MCF 10A (cell line): ENCODE measurements around the gene CHST3. TPM values are rescaled to one million over a fixed set of nuclear protein-coding genes. Genes with fewer than 3 reads are reported as not detected.

ENCODE experiments used
- BruUV-seq: library from RNA; stranded (reverse); fragments of 400-500 nt; replicated peaks from 2 replicates; lab custom pipeline; 2021; lab: Mats Ljungman, UMichigan
- CTCF ChIA-PET: fragments of 300-600 bp; sonication (Branson Sonifier 250); formaldehyde crosslinking; extraction: SDS; loops from one replicate; lab custom pipeline; 2021; ENCODE audit warnings: antibody characterized with exemption, inconsistent platforms; lab: Yijun Ruan, JAX
- POLR2A ChIA-PET: fragments of 300-600, 350-650 bp; sonication (Branson Sonifier 250); formaldehyde crosslinking; extraction: SDS; loops from one replicate; lab custom pipeline; 2020; ENCODE audit warnings: antibody characterized with exemption, inconsistent platforms; lab: Yijun Ruan, JAX
- DNase-seq: peaks from one replicate; pipeline ENCODE4 v3.0.0-alpha.2; 2018; ENCODE audit not compliant: unreplicated experiment
- H3K27ac Mint-ChIP-seq: one replicate; pipeline ENCODE4 v1.8.0; 2022; ENCODE audit warnings: mild to moderate bottlenecking, low read depth, mixed read lengths; ENCODE audit not compliant: unreplicated experiment
- H3K27me3 Mint-ChIP-seq: one replicate; pipeline ENCODE4 v1.8.0; 2022; ENCODE audit warnings: mixed read lengths; ENCODE audit not compliant: insufficient read depth, unreplicated experiment
- H3K36me3 Mint-ChIP-seq: one replicate; pipeline ENCODE4 v1.8.0; 2022; ENCODE audit warnings: mild to moderate bottlenecking, moderate library complexity, mixed read lengths; ENCODE audit not compliant: insufficient read depth, unreplicated experiment
- H3K4me1 Mint-ChIP-seq: one replicate; pipeline ENCODE4 v1.8.0; 2022; ENCODE audit warnings: mixed read lengths; ENCODE audit not compliant: insufficient read depth, unreplicated experiment
- H3K4me3 Mint-ChIP-seq: one replicate; pipeline ENCODE4 v1.8.0; 2022; ENCODE audit warnings: mild to moderate bottlenecking, moderate library complexity, mixed read lengths; ENCODE audit not compliant: unreplicated experiment
- H3K9me3 Mint-ChIP-seq: one replicate; pipeline ENCODE4 v1.8.0; 2022; ENCODE audit warnings: mixed read lengths; ENCODE audit not compliant: unreplicated experiment
- CTCF ChIP-seq: fragments of 200-600 bp; IDR thresholded peaks from one replicate; pipeline ENCODE4 v1.8.0; 2022; ENCODE audit warnings: antibody characterized with exemption, mild to moderate bottlenecking; ENCODE audit not compliant: unreplicated experiment
- intact Hi-C: fragments of 100-400 bp; cut with micrococcal nuclease; formaldehyde crosslinking; loops from 2 replicates; pipeline ENCODE4 v1.14.1; 2022
- total RNA-seq: library from RNA; stranded (reverse); gene quantifications from 2 replicates; pipeline ENCODE4 v1.2.3, GENCODE V29; 2022

The CHST3 gene
- total RNA-seq, 1 experiment from 2014 or later = 28.7 TPM

GRCh38 chr10:71971311-71971731 is 7.1 kb downstream of the CHST3 start:
- ChIA-PET POLR2A (interaction anchor here (0.8 to 2.6 kb wide), 20 partner anchors 8 to 365 kb away, joined by 3 to 24 read pairs (median 4); partner anchors contain the start of genes DDIT4 and PSAP), CTCF (interaction anchor here (0.6 to 8.9 kb wide), 12 partner anchors 13 to 209 kb away, joined by 3 to 61 read pairs (median 4); no protein-coding TSS in a partner anchor)
- H3K4me1 Mint-ChIP-seq = peaks cover 71% of the 10 kb centered on the region
- no TSS peak for BruUV-seq
- H3K27ac Mint-ChIP-seq = peak overlapping the region; percentile 78
- DNase-seq = peak; percentile 24
- peak overlapping the region; percentile 77 for H3K4me3 Mint-ChIP-seq
- H3K36me3 Mint-ChIP-seq = peaks cover 11% of the 10 kb centered on the region
- TF ChIP-seq CTCF = no peak
- intact Hi-C loops = no loop called here
- no peaks in the 10 kb centered on the region for H3K9me3 Mint-ChIP-seq
- no peaks in the 10 kb centered on the region for H3K27me3 Mint-ChIP-seq

DNA sequence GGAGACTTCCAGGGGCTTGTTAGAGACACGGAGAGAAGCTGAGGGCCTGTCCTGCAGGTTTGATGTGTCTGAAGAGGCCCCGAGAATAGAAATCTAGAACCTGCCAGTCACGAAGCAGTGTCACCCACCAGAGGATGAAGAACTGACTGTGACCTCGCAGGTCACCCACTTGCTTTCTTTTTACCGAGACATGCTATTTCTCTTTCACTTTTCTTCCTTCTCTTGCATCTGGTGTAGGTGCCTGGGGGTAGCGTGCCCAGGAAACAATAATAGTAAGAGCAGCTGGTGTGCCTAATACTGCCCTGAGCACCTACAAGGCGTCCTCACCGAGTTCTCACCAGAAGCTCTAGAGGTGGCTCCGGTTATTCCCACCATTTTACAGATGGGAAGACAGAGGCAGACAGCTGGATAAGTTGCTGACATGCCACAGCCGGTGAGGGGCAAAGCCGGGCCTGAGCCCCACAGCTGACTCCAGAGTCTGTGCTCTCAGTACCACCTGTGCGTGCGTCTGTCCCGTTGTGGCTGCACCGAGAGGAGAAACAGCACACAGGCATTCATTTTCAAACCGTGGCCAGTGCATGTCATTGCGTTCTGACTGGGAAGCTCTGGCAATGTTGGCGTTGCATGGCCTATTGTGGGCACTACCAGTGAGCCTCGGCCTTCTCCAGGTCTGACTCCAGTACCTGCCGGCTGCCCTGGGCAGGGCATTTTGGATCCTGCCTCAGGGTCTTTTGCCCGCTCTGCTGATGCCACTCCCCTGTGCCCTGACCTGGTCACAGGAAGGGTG is 7.8 kb downstream of the CHST3 start:
- H3K9me3 Mint-ChIP-seq = no peaks in the 10 kb centered on the region
- H3K4me1 Mint-ChIP-seq = peaks cover 67% of the 10 kb centered on the region
- ChIA-PET POLR2A (interaction anchor here (1.0 to 2.6 kb wide), 15 partner anchors 9 to 364 kb away, joined by 3 to 24 read pairs (median 5); partner anchors contain the start of genes DDIT4 and PSAP), CTCF (interaction anchor here (0.5 to 8.9 kb wide), 8 partner anchors 14 to 282 kb away, joined by 3 to 61 read pairs (median 5); no protein-coding TSS in a partner anchor)
- intact Hi-C loops = no loop called here
- H3K36me3 Mint-ChIP-seq = peaks cover 11% of the 10 kb centered on the region
- no peaks in the 10 kb centered on the region for H3K27me3 Mint-ChIP-seq
- no peak for TF ChIP-seq CTCF
- H3K4me3 Mint-ChIP-seq = peak overlapping the region; percentile 77
- DNase-seq = no peak
- no TSS peak for BruUV-seq
- H3K27ac Mint-ChIP-seq = peak overlapping the region; percentile 78

DNA sequence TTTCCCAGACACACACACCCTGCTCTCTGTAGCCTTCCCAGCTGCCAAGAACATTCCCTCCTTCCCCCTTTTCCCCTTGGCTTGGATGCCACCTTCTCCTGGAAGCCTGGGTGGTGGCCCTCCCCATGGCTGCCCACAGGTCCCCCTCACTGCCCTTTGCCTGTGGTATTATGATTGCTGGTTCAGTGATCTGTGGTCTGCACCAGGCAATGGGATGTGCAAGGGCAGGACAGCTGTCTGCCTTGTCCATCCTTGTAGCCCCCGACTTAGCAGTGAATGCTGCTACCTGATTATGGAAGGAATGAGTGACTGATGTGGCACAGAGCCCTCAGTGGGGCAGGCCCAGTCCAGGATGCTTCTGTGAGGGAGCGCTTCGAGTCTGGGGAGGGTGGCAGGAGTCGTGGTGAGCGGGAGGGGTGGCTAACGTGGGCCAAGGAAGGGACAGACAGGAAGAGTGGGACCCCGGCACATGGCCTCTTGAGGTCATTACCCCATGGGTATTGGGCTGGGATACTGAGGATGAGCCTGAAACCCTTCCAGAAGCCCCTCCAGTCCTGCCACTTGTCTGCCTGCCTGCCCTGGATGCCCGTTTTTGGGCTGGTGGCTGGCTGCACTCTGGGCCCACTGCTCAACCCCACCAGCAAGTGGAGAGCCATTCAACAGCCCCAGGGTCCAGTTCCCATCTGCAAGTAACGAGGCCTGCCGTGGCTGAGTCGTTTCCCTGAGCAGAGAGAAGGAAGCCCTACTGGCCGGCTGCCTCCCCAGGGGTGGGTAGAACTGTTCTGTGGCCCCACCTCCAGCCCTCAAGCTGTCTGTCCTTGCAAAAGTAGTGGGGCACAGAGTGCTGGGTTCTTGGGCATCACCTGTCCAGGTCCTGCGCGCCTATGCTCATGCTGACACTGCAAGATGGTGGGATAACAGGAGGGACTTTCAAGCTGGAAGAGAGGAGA is 8.8 kb downstream of the CHST3 start:
- H3K27ac Mint-ChIP-seq = peak overlapping the region; percentile 78
- no TSS peak for BruUV-seq
- no peak for DNase-seq
- H3K27me3 Mint-ChIP-seq = no peaks in the 10 kb centered on the region
- peak overlapping the region; percentile 77 for H3K4me3 Mint-ChIP-seq
- peaks cover 16% of the 10 kb centered on the region for H3K36me3 Mint-ChIP-seq
- CTCF ChIA-PET = interaction anchor here (0.5 to 8.9 kb wide), 7 partner anchors 17 to 281 kb away, joined by 3 to 61 read pairs (median 6); no protein-coding TSS in a partner anchor
- no peaks in the 10 kb centered on the region for H3K9me3 Mint-ChIP-seq
- POLR2A ChIA-PET = interaction anchor here (0.6 to 5.2 kb wide), 12 partner anchors 8 to 299 kb away, joined by 3 to 64 read pairs (median 10); partner anchors contain the start of genes CHST3 and PSAP
- intact Hi-C loops = no loop called here
- TF ChIP-seq CTCF = no peak
- peaks cover 69% of the 10 kb centered on the region for H3K4me1 Mint-ChIP-seq
